Measurements from ENCODE around the gene CHST8. TPM values are rescaled to one million over a fixed set of nuclear protein-coding genes. Genes with fewer than 3 reads are reported as not detected.

Gene CHST8
- total and polyA plus RNA-seq, 4 donors = 3.3 to 17.7 (median 10.5) TPM

Other genes with a start within 250 kb of the CHST8 start
- gene CEBPG, start 248.2 kb upstream of the CHST8 start, total RNA-seq = 10 to 100 TPM; 19.2 to 30.0 TPM
- 10 to 100 TPM; 26.7 to 36.3 TPM for gene CEBPG, start 248.2 kb upstream of the CHST8 start, polyA plus RNA-seq (ENCODE audit: insufficient read length in 2 of 2)
- 10 to 100 TPM; 30.0 to 36.3 TPM for gene PEPD, start 100.2 kb upstream of the CHST8 start, total RNA-seq
- 10 to 100 TPM; 60.9 to 62.6 TPM for gene PEPD, start 100.2 kb upstream of the CHST8 start, polyA plus RNA-seq (ENCODE audit: insufficient read length in 2 of 2)
- 10 to 100 TPM; 45.9 to 51.1 TPM for gene KCTD15, start 174.9 kb downstream of the CHST8 start, total RNA-seq
- 10 to 100 TPM; 72.3 to 95.1 TPM for gene KCTD15, start 174.9 kb downstream of the CHST8 start, polyA plus RNA-seq (ENCODE audit: insufficient read length in 2 of 2)

All from spinal cord (tissue), 4 donors.